C4-2B (cell line): ENCODE measurements around the gene RBM25.

ENCODE experiments used
- ZFX ChIP-seq: fragments of 450-650 bp; IDR thresholded peaks from 2 replicates; pipeline ENCODE4 v1.6.1; 2017
- TF ChIP-seq, protein P1 (sequence below): fragments of 450-650 bp; conservative IDR thresholded peaks from 2 replicates; pipeline ENCODE4 v1.5.1; 2017; ENCODE audit warnings: mild to moderate bottlenecking

DNA sequence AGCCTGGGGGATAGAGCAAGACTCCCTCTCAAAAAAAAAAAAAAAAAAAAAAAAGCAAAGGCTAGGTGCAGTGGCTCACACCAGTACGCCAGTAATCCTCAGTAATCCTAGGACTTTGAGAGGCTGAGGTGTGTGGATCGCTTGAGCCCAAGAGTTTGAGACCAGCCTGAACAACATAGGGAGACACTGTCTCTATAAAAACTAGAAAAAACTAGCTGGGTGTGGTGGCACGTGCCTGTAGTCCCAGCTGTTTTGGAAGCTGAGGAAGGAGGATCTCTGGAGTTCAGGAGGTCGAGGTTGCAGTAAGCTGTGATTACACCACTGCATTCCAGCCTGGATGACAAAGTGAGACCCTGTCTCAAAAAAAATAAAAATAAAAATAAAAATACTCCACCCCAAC, 8.9 kb upstream of the RBM25 start:
- TF ChIP-seq, protein P1, sequence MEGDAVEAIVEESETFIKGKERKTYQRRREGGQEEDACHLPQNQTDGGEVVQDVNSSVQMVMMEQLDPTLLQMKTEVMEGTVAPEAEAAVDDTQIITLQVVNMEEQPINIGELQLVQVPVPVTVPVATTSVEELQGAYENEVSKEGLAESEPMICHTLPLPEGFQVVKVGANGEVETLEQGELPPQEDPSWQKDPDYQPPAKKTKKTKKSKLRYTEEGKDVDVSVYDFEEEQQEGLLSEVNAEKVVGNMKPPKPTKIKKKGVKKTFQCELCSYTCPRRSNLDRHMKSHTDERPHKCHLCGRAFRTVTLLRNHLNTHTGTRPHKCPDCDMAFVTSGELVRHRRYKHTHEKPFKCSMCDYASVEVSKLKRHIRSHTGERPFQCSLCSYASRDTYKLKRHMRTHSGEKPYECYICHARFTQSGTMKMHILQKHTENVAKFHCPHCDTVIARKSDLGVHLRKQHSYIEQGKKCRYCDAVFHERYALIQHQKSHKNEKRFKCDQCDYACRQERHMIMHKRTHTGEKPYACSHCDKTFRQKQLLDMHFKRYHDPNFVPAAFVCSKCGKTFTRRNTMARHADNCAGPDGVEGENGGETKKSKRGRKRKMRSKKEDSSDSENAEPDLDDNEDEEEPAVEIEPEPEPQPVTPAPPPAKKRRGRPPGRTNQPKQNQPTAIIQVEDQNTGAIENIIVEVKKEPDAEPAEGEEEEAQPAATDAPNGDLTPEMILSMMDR: no peak
- TF ChIP-seq ZFX: no peak
